8988T (cell line): Measurements from ENCODE around the gene ARHGAP30.

ENCODE experiments used
- DNase-seq: peaks from one replicate; pipeline ENCODE4 v3.0.0; 2011

The ARHGAP30 gene

GRCh38 chr1:161089251-161089924 lies 19.7 kb upstream of the ARHGAP30 start, which contains the start of gene NECTIN4:
NECTIN4 (minus strand) TSS chr1:161089558; CDS start chr1:161089296, 262 bp downstream.
- no peak for DNase-seq

GRCh38 chr1:161088587-161089110 lies 19.0 kb upstream of the ARHGAP30 start:
- DNase-seq: no peak

DNA sequence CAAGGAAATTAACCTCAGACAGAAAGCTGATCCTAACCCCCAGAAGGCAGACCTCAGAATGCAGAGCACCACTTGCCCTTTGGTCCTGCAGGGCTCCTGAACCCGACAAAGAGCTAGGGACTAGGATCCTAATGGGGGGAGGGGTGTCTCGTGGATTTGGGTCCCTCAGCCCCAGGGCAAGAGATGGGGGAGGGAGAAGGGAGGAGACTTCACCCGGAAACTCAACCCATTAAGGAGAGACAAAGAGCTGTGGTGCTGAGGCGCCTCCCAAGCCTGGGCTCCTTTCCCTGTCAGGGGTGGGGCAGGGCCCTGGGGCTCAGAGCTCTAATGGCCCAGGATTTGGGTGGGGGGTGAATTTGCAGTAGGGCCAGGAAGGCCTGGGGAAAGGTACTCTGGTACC lies 16.8 kb upstream of the ARHGAP30 start:
- DNase-seq: no peak

GRCh38 chr1:161085165-161085564 lies 15.5 kb upstream of the ARHGAP30 start:
- DNase-seq: no peak

DNA sequence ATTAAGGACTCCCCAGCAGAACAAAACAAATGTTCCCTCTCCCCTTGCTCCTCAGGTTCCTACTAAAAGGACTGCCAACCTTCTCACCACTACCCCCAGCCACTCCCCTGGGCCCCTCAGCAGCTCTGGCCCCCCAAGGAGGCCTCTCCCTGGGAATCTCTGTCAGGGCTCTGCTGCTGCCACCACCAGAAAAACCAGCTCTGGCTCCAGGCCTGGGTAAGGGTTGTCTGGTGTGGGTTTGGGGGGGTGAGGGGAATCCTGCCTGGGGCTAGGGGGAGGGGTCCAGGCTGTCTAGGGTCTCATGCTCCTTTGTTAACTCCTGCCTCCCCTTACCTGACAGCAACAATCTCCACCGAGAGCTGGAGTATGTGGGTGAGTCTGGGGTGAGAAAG lies 14.9 kb upstream of the ARHGAP30 start:
- DNase-seq: no peak

GRCh38 chr1:161083748-161084596 lies 14.3 kb upstream of the ARHGAP30 start:
- DNase-seq: no peak

DNA sequence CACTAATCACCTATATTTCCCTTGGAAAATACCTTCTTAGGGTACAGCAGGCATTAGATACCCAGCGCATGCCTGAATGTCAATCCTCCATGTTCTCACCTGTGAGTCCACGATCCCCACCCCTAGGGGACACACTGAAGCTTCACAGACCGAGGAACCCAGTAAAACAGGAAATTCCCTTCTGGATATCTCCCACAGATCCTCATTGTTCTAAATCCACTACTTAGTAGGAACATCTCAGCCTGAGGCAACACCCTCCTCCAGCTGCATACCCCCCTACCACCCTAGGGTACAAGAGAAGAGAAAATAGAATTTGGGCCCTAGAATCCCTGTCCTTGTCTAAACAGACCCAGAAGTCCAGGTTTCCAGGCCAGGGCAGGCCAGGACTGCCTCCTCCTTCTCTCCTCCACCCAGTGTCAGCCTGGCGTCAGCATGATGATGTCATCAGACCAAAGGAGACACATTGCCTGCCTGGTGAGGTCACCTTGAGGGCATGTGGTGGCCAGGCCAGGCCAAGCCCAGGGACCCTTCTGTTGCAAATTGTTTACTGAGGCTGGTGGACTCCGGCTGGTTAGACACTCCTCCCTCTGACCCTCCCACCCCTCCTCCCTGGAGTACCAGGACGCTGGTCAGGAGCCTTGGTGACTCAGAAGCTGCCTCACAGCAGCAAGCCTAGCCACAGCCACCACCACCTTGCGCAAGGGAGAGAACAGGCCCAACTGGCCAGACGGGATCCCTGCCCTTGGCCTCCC lies 13.5 kb upstream of the ARHGAP30 start:
- no peak for DNase-seq

- DNase-seq: no peak
Observed at GRCh38 chr1:161082483-161082882, 12.8 kb upstream of the ARHGAP30 start.

DNA sequence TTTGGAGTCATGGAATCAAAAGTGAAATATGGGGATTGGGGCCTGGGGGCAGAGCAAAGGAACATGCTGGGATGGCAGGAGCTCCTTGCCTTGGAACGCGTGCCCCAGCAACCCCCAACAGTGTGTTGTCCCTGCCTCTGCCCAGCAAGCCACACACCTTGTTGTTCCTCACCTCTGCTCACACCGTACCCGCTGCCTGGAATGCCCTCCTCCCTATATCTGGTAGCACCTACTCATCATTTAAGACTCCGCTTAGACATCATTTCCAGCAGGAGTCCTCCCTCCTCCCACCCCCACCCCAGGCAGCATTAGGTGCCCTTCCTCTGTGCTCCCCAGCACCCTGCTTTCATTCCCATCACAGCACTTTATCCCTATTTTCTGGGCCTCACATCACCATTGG lies 11.8 kb upstream of the ARHGAP30 start:
- no peak for DNase-seq

DNA sequence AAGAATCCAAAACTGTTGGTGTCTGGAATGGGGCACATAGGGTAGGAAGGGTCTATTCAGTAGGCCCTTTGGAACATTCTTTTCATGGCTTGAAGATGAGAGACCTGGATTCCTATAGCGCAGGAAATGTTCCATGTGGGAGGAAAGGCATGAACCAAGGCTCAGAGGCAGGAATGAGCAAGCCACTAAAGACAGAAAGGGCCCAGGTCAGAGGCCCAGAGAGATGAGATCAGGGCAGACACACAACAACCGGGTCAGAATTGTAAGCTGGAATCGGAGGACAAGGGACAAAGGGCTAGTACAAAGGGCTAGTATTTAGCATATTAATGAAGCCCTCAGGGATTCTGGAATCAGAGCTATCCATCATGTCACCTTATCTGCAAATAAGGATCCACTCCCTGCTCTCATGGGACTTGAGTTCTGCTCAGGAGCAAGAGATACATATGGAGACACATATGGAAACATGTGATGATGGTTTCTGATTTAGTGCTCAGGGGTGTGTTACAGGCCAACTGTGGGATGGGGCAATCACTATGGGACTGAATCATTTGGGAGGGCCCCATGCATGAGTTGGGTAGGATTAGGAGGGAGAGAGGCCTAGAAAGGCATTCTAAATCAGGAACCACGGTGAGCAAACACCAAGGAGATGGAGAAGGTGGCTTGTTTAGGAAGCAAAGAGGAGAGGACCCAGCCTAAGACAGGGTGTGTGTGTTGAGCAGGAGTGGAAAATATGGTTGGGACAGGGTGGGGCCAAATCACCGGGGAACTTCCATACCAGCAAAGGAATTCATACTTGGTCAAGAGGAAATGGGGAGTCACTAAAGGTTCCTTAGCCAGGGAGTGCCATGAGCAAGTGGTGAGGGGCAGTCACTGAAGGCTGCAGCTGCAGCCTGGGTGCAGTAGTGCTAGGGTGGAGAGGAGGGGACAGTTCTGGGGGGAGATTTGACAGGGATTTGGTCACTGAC lies 11.0 kb upstream of the ARHGAP30 start:
- no peak for DNase-seq

GRCh38 chr1:161079436-161080110 lies 9.9 kb upstream of the ARHGAP30 start:
- no peak for DNase-seq

- no peak for DNase-seq
Observed at GRCh38 chr1:161077426-161077825, 7.7 kb upstream of the ARHGAP30 start.

- DNase-seq: no peak
Observed at GRCh38 chr1:161076410-161076809, 6.7 kb upstream of the ARHGAP30 start.

GRCh38 chr1:161074676-161075368 lies 5.1 kb upstream of the ARHGAP30 start:
- no peak for DNase-seq

DNA sequence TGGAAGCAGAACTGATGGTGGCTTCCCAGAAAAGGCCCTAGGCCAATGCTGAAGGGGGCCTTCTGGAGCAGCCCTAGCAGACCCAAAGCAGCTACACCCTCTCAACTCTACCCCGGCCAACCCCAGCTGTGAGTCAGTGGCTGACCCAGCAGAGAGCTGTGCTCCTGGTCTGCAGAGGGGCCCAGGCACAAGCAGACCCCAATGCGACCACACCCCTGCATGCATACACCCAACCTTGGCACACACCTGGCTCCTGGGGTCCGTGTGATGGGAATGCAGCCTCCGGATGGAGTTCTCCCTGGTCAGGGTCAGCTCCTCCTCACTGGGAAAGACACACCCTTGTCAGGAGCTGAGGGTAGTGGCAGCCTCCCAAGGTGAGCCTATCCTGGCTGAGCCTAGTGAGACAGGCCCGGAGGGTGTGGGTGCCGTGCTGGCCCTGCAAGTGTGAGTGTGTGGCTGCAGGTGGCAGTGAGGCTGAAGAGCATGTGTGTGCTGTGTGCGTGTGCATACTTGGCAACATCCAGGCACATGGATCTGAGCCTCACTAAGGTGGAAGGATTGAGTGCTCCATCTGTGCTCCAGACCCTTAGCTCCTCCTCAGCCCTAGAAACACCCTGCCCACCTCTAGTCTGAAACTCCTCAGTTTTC lies 3.9 kb upstream of the ARHGAP30 start:
- no peak for DNase-seq

GRCh38 chr1:161072751-161073449 lies 3.2 kb upstream of the ARHGAP30 start:
- DNase-seq: no peak

- peak; percentile 80 for DNase-seq
Observed at GRCh38 chr1:161071886-161072371, 2.2 kb upstream of the ARHGAP30 start.

DNA sequence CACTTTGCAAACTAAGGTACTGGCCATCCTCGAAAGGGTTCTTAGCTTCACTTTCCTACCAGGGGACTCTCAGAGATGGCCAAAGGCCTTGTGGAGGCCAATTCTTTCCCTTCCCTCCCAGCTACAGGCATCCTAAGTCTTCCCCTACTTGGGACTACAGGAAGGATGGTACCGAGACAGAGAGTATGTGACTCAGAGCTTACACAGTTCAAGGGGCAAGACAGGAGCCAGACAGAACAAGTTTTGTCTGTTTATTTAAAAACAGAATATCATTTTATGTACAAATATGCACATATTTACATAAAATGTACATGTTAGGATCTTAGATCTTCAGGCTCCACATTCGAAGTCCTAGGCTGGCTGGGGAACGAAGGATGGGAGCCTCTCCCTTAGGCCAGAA lies 1.1 kb upstream of the ARHGAP30 start:
- no peak for DNase-seq

GRCh38 chr1:161069241-161069640 lies 450 bp downstream of the ARHGAP30 start:
- no peak for DNase-seq
